ENCODE results near the gene E2F4. TPM values are rescaled to one million over a fixed set of nuclear protein-coding genes. Genes with fewer than 3 reads are reported as not detected.

Gene E2F4
- total RNA-seq, 1 experiment from 2014 or later = 86.2 TPM

- ChIA-PET CTCF (interaction anchor here (0.6 to 0.8 kb wide), 2 partner anchors 18 to 46 kb away, joined by 3 to 5 read pairs; partner anchors contain the start of gene TMEM208), POLR2A (ENCODE audit: unreplicated experiment) (interaction anchor here (0.5 kb wide), 1 partner anchor 309 kb away, joined by 5 read pairs; no protein-coding TSS in a partner anchor)
- H3K27me3 ChIP-seq (ENCODE audit: low read length) = no peaks in the 10 kb centered on the region
- peak overlapping the region; percentile 88 for H3K27ac ChIP-seq (ENCODE audit: low read length)
- H3K9ac ChIP-seq (ENCODE audit: low read length) = peak overlapping the region; percentile 31
- H3K36me3 ChIP-seq (ENCODE audit: low read depth, low read length) = no peaks in the 10 kb centered on the region
- H4K20me1 ChIP-seq (ENCODE audit: low read length) = no peaks in the 10 kb centered on the region
- H3K4me1 ChIP-seq (ENCODE audit: insufficient read depth, low read length) = peaks cover 68% of the 10 kb centered on the region
- H3K9me2 ChIP-seq (replicated peaks; ENCODE audit: low read length) = no peaks in the 10 kb centered on the region
- H3K79me2 ChIP-seq (ENCODE audit: low read length) = peaks cover 60% of the 10 kb centered on the region
- no TSS peak for BruUV-seq (replicated peaks)
- ATAC-seq = peak; percentile 47
- H3K4me3 ChIP-seq (ENCODE audit: low read length) = peak overlapping the region; percentile 89; the same call in 1 of the 2 replicates
- no peaks in the 10 kb centered on the region for H3K9me3 ChIP-seq (ENCODE audit: low read length)
- peak; percentile 91 for DNase-seq
- no peak for TF ChIP-seq EZH2phosphoT487 (IDR thresholded peaks at IDR 0.05; ENCODE audit: borderline replicate concordance, low read length)
- peak; percentile 14; the same call in 1 of the 2 replicates for TF ChIP-seq CTCF (conservative IDR thresholded peaks at IDR 0.05; ENCODE audit: low read depth, low read length)
- peaks cover 15% of the 10 kb centered on the region for H3F3A ChIP-seq (ENCODE audit: low read length, unreplicated experiment)
- peak overlapping the region; percentile 95 for H3K4me2 ChIP-seq (ENCODE audit: low read length)
- no peak overlapping the region for H2AFZ ChIP-seq (ENCODE audit: low read length)
- intact Hi-C loops (cut with micrococcal nuclease) = loop anchor here (10.0 kb wide), 1 partner anchor 50 kb away; the partner anchor contains the start of genes E2F4, ELMO3 and EXOC3L1
Observed at GRCh38 chr16:67244387-67245185, 52.6 kb downstream of the E2F4 start.

- peak overlapping the region; percentile 89 for H3K4me3 ChIP-seq (ENCODE audit: low read length)
- BruUV-seq (replicated peaks) = no TSS peak
Observed at GRCh38 chr16:67245186-67245585, 53.2 kb downstream of the E2F4 start.

More at GRCh38 chr16:67245186-67245585, 53.2 kb downstream of the E2F4 start:
- Histone ChIP-seq H3K27ac (ENCODE audit: low read length) (peak overlapping the region; percentile 88), H3F3A (ENCODE audit: low read length, unreplicated experiment) (peaks cover 15% of the 10 kb centered on the region), H3K9ac (ENCODE audit: low read length) (peak overlapping the region; percentile 60; the same call in 1 of the 2 replicates), H3K36me3 (ENCODE audit: low read depth, low read length) (no peaks in the 10 kb centered on the region), H3K4me2 (ENCODE audit: low read length) (peak overlapping the region; percentile 95), H3K79me2 (ENCODE audit: low read length) (peaks cover 54% of the 10 kb centered on the region), H2AFZ (ENCODE audit: low read length) (no peak overlapping the region), H3K4me1 (ENCODE audit: insufficient read depth, low read length) (peaks cover 69% of the 10 kb centered on the region), H3K9me2 (replicated peaks; ENCODE audit: low read length) (no peaks in the 10 kb centered on the region), H3K9me3 (ENCODE audit: low read length) (no peaks in the 10 kb centered on the region), H3K27me3 (ENCODE audit: low read length) (no peaks in the 10 kb centered on the region), H4K20me1 (ENCODE audit: low read length) (no peaks in the 10 kb centered on the region)
- POLR2A ChIA-PET (ENCODE audit: unreplicated experiment) = no interaction called here
- CTCF ChIA-PET = no interaction called here
- DNase-seq (no peak), ATAC-seq (no peak)
- TF ChIP-seq EZH2phosphoT487 (IDR thresholded peaks at IDR 0.05; ENCODE audit: borderline replicate concordance, low read length) (no peak), EZH2 (IDR thresholded peaks at IDR 0.05; ENCODE audit: low read length, unreplicated experiment) (no peak), CTCF (conservative IDR thresholded peaks at IDR 0.05; ENCODE audit: low read depth, low read length) (no peak)
- intact Hi-C loops (cut with micrococcal nuclease) = loop anchor here (10.0 kb wide), 1 partner anchor 50 kb away; the partner anchor contains the start of genes E2F4, ELMO3 and EXOC3L1
